H1 (cell line): ENCODE measurements around the gene EFCAB13. TPM values are rescaled to one million over a fixed set of nuclear protein-coding genes. Genes with fewer than 3 reads are reported as not detected.

Experiments used
- ATF3 ChIP-seq: IDR thresholded peaks from 2 replicates; pipeline ENCODE4 v1.6.1; 2011; ENCODE audit warnings: low read depth, mild to moderate bottlenecking, low read length; ENCODE audit not compliant: insufficient read depth
- CTCF ChIP-seq, 3 experiments: IDR thresholded peaks; 1 replicate in 2 of 3; 2 replicates in 1 of 3; pipeline versions ENCODE4 v1.5.1 to v1.6.1; 2011; ENCODE audit warnings: low read length in 3 of 3, mild to moderate bottlenecking in 3 of 3, inconsistent platforms in 2 of 3, low read depth in 1 of 3, moderate library complexity in 1 of 3; ENCODE audit not compliant: insufficient read depth in 1 of 3; ENCODE audit errors: control extremely low read depth in 1 of 3
- polyA plus RNA-seq, 7 experiments: library from polyadenylated mRNA; depleted of rRNA in 3 of 7; stranded (reverse) in 5 of 7; unstranded in 2 of 7; fragments of >200 nt in 5 of 7; fragments of 200-250 nt in 2 of 7; gene quantifications; 1 replicate in 5 of 7; 2 replicates in 1 of 7; 4 replicates in 1 of 7; pipeline versions ENCODE4 v1.2.1 to v1.2.3, GENCODE V29; 2011 to 2013; ENCODE audit warnings: missing spikeins in 2 of 7, mixed read lengths in 2 of 7
- total RNA-seq: library from RNA; stranded (reverse); fragmentation: NEBNext Ultra II Directional; extraction: Animal tissue kit (Norgen Biotek cat#: 25700); gene quantifications from 2 replicates; pipeline ENCODE4 v1.2.1, GENCODE V29; 2021

The EFCAB13 gene
- total and polyA plus RNA-seq, 2 of the 8 experiments (the other 6 are each of a cell fraction or from before 2014, with no cell fraction given) = 0.12 to 2.0 TPM

GRCh38 chr17:47286198-47286914, 37.4 kb upstream of the EFCAB13 start (continued):
- TF ChIP-seq CTCF (IDR thresholded peaks at IDR 0.05; ENCODE audit: control extremely low read depth in 1 of 3, insufficient read depth in 1 of 3, low read depth in 1 of 3, low read length in 3 of 3) (no peak), ATF3 (no peak)
